ENCODE measurements around the gene HRC.
"Not testable (repeated sequence)": the region's sequence is repeated elsewhere in the genome, so short reads cannot be mapped to it uniquely, and the experiment has no call there.

HRC gene

DNA sequence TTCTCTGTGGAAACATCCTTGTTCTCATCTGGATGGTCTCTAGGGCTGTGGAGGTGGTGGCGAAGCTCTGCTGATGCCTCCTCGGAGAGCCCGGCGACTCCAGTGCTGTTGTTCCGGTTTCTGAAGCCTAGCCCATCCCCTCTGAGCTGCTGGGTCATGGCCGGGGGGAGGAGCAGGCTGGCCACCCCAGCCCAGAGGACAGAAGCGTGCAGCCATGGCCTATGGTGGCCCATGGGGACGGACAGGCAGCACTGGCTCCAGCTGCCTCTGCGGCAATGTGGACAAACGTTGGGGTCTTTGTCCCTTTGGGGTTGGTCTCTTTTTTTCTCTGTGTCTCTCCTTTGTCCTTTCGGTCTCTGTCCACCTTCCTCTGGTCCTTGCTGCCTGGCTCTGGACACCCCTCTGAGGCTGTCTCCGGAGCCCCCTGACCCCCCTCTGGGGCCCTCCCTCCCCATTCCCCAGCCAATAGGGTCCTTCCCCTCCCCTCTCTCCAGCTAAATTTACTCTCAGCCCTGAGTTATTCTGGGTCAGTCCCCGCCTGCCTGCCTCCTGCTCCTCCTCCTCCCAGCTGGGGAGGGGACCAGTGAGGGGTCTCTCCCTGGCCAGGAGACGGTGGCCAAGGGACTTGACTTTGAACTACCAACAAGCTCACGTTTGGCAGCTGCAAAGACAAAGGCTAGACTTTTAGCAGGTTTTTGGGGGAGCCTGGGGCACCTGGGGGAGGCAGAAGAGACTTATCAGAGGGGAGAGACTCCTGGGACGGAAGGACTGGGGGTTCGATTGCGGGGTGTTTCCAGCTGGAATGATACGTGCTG, at the start of gene HRC:
HRC (minus strand) TSS at position 392 of the 815 bp plus-strand sequence; CDS start at position 233, 159 bp downstream.
- DNase-seq, result no peak

DNA sequence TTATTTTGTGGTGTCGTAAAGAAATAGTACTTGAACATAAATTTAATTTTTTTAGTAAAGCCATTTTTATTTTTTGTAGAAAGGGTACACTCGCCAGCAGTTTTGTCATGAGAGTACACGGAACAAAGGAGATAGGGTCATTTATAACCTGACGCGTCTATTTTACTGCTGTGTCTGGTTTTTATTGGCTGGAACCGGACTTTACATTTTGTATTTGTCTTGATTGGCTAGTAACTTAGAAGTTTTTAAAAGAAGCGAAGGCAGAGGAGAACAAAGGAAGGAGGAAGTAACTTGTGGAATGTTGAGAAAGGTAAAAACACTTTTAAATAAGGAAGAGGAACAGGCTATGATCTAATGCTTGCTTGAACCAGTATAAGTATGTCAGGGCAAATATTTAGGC, 45.8 kb upstream of the HRC start:
- no peak for DNase-seq

DNA sequence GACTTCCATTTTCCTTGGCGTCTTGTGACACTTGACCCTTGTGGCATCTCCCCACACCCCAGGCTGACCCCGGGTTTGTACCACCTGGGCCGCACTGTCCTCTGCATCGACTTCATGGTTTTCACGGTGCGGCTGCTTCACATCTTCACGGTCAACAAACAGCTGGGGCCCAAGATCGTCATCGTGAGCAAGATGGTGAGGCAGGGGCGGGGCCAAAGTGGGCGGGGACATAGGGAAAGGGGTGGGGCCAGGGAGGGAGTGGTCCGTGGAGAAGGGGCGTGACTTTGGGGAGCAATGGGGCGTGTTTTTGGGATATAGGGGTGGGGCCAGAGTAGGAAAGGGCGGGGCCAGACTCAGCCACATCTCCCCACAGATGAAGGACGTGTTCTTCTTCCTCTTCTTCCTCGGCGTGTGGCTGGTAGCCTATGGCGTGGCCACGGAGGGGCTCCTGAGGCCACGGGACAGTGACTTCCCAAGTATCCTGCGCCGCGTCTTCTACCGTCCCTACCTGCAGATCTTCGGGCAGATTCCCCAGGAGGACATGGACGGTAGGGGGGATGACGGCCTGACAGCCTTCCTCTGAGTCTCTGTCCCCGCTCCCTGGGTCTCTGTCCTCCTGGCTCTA, 45.2 kb upstream of the HRC start:
- no peak for DNase-seq

- DNase-seq, result no peak
Observed at GRCh38 chr19:49196527-49197240, 41.5 kb upstream of the HRC start.

DNA sequence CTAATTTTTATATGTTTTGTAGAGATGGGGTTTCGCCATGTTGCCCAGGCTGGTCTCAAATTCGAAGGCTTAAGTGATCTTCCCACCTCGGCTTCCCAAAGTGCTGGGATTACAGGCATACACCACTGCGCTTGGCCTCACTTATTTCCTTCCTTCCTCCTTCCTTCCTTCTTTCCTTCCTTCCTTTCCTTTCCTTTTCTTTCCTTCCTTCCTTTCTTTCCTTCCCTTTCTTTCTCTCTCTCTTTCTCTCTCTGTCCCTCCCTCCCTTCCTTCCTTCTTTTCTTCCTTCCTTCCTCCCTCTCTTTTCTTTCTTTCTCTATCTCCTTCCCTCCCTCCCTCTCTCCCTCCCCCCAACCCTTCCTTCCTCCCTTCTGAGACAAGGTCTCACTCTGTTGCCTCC, 39.2 kb upstream of the HRC start:
- DNase-seq, result no peak

DNA sequence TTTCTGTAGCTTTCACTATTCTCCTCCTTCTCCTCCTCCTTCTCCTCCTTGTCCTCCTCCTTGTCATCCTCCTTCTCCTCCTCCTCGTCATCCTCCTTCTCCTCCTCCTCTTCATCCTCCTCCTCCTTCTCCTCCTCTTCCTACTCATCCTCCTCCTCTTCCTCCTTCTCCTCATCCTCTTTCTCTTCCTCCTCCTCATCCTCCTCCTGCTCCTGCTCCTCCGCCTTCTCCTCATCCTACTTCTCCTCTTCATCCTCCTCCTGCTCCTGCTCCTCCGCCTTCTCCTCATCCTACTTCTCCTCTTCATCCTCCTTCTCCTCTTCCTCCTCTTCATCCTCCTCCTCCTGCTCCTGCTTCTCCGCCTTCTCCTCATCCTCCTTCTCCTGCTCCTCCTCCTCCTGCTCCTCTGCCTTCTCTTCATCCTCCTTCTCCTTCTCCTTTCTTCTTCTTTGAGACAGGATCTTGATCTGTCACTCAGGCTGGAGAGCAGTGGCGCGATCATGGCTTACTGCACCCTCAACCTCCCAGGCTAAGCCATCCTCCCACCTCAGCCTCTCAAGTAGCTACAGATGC, 38.7 kb upstream of the HRC start:
- no peak for DNase-seq

DNA sequence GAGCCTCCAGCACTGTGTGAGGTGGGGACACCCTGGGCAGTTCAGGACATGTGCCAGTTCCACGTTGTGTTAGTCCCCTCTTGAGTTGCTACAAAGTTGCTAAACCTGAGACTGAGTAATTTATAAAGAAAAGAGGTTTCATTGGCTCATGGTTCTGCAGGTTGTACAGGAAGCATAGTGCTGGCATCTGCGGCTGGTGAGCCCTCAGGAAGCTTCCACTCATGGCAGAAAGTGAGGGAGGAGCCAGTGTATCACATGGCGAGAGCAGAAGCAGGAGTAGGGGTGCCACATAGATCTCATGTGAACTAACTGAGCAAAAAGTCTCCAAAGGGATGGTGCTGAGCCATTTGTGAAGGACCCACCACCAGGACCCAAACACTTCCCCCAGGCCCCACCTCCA, 35.6 kb upstream of the HRC start:
- DNase-seq, result no peak

DNA sequence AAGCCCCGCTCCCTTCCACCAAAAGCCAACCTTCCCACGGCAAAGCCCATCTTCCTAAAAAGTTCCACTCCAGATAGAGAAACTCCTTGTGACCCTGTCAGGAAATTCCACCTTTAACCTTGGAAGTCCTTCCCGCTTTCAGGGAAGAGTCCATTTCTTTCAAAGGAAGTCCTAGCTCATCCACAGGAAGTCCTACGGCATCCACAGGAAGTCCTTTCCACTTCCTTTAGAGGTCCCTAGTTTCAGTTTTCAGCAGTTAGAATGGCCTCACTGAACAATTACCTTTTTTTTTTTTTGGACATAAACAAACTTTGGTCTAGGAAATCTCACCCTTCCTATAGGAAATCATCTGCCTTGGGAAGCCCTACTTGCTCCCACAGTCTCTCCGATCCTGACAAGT, 34.1 kb upstream of the HRC start:
- DNase-seq, result no peak

DNA sequence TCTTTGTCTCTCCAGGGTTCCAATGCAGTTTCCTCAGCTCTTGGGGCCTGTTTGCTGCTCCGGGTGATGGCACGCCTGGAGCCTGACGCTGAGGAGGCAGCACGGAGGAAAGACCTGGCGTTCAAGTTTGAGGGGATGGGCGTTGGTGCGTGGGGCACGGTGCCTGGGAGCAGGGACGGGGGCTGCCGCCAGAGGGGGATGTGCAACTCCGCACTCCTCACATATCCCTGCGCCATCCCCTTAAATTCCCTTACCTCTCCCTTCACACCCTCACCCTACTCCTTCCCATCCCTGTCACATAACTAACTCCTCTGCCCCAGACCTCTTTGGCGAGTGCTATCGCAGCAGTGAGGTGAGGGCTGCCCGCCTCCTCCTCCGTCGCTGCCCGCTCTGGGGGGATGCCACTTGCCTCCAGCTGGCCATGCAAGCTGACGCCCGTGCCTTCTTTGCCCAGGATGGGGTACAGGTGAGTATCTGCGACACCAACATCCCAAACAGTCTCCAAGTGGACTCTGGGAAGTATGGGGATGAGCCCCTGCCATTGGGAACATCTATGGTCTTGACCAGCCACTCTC, 33.5 kb upstream of the HRC start:
- no peak for DNase-seq

DNA sequence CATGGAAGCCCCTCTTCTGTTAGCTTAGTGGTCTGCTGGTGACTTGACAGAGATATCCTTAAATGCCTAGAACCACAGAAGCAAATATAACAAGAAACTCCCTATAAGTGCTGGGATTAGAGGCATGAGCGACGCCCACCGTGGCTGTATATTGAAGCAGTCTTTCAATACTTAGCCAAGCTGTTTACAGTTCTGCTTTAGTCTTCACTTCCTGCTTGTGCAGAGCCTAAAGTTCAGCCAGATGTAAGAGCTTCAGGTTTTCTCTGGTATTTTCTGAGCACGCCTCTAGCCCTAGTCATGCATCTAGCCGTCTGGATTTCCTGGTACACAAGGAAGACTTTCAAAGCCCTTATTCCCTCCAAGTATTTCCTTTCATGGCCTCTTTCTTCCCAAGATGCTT, 30.9 kb upstream of the HRC start:
- no peak for DNase-seq

GRCh38 chr19:49182848-49183375, 27.7 kb upstream of the HRC start:
- no peak for DNase-seq

DNA sequence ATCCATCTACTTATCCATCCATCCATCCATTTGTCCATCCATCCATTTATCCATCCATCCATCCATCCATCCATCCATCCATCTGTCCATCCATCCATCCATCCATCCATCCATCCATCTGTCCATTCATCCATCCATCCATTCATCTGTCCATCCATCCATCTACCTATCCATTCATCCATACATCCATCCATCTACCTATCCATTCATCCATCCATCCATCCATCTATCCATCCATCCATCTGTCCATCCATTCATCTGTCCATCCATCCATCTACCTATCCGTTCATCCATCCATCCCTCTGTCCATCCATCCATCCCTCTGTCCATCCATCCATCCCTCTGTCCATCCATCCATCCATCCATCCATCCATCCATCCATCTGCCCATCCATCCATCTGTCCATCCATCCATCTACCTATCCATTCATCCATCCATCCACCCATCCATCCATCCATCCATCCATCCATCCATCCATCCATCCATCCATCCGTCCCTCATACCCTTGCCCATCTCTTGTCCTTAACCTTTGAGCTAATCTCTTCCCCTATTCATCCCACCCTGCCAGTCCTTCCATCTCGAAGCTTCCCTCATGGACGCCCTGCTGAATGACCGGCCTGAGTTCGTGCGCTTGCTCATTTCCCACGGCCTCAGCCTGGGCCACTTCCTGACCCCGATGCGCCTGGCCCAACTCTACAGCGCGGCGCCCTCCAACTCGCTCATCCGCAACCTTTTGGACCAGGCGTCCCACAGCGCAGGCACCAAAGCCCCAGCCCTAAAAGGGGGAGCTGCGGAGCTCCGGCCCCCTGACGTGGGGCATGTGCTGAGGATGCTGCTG, 27.0 kb upstream of the HRC start:
- not testable (repeated sequence) for DNase-seq

DNA sequence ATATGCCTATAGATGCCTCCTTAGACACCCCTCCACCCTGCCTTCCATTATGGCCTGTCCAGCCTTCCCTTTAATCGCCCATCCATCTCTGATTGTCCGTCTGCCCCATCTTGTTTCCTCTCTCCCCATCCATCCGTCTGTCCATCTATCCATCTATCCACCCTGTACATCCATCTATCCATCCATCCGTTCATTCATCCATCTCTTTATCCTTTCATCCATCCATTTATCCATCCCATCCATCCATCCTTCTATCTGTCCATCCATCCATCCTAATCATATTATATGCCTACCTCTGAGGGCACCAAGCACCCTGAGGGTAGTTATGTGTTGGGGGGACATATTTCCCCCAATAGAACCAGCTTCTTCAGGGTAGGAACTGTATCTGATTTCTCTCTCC, 25.5 kb upstream of the HRC start:
- DNase-seq, result no peak

GRCh38 chr19:49173198-49173597, 18.0 kb upstream of the HRC start:
- no peak for DNase-seq

GRCh38 chr19:49168421-49168820, 13.2 kb upstream of the HRC start:
- no peak for DNase-seq

- DNase-seq, result no peak
Observed at GRCh38 chr19:49167857-49168409, 12.7 kb upstream of the HRC start.

DNA sequence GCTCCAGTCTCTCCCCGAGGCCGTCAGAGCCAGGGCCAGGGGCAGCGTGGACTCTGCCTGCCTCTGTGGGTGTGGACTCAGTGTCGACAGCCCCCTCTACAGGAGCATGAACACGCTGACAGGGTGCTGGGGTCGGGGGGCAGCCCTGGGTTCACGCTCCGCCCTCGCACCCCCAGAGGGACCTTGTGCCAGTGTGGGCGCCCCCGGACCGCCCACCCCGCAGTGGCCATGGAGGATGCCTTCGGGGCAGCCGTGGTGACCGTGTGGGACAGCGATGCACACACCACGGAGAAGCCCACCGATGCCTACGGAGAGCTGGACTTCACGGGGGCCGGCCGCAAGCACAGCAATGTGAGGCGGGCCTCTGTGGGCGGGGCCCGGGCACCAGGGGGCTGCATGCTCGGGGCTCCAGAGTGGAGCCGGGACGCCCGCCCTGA, 10.7 kb upstream of the HRC start:
- DNase-seq, result no peak

DNA sequence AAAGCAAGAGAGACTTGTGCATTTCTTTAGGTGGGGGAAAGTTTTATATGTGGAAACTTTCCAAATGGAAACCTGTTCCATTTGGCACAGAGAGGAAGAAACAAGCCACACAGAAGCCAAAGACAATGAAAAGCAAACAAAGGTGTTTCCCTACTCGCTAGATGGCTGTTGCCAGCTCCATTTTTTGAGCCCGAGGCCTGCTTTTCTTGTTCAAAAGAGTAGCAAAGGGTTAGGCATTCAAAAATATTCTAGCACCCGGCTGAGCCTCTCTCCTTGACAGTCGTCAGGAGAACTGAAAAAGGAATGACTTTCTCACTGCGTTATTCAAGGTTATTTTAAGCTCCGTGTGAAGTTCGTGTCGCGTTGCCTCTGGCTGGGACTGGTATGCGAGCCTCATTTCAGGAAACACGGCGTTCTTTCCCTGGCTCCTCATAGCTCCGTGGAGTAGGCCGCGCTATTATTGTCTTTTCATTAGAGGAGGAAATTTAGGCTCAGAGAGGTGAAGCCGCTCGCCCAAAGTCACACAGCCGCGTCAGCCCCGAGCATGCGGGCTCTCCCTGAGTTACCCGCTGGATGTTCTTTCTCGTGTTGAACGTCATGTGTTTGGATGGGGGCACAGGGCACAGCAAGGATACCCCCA, 10.0 kb upstream of the HRC start:
- no peak for DNase-seq

DNA sequence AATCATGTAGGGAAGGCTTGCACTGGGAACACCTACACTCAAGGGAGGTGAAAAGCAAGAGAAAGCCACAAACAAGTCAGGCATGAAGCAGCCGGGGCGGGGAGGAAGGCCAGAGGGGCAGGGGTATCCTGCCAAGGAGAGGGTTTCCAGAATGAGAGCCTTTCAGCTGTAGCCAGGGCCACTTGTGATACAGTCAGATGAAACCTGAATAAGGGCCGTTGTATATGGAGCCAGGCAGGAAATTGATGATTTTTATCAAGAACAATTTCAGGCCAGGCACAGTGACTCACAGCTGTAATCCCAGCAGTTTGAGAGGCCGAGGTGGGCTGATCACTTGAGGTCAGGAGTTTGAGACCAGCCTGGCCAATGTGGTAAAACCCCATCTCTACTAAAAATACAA, 6.8 kb upstream of the HRC start:
- no peak for DNase-seq

- no peak for DNase-seq
Observed at GRCh38 chr19:49160450-49161189, 5.4 kb upstream of the HRC start.
